ENCODE data around the gene ATP10A. TPM values are rescaled to one million over a fixed set of nuclear protein-coding genes. Genes with fewer than 3 reads are reported as not detected.

ATP10A gene
- total RNA-seq, 1 donor from 2014 or later = 0.22 TPM

GRCh38 chr15:25709437-25710159, 153.5 kb downstream of the ATP10A start:
- peaks cover 13% of the 10 kb centered on the region for H3K27me3 Mint-ChIP-seq (ENCODE audit: low read depth)
- no peak for TF ChIP-seq CTCF (IDR thresholded peaks at IDR 0.05; ENCODE audit: unreplicated experiment)
- no peak overlapping the region for H3K27ac Mint-ChIP-seq
- no peak overlapping the region for H3K4me3 Mint-ChIP-seq
- H3K4me1 Mint-ChIP-seq = no peaks in the 10 kb centered on the region
- DNase-seq (ENCODE audit: low spot score in 2 of 2, unreplicated experiment in 2 of 2) = no peak
- H3K36me3 Mint-ChIP-seq = no peaks in the 10 kb centered on the region
- no peaks in the 10 kb centered on the region for H3K9me3 Mint-ChIP-seq

GRCh38 chr15:25708391-25708790, 154.7 kb downstream of the ATP10A start:
- Mint-ChIP-seq H3K4me3 (no peak overlapping the region), H3K27ac (no peak overlapping the region), H3K9me3 (no peaks in the 10 kb centered on the region), H3K4me1 (no peaks in the 10 kb centered on the region), H3K27me3 (ENCODE audit: low read depth) (peaks cover 13% of the 10 kb centered on the region), H3K36me3 (no peaks in the 10 kb centered on the region)
- no peak for DNase-seq (ENCODE audit: low spot score in 2 of 2, unreplicated experiment in 2 of 2)
- TF ChIP-seq CTCF (IDR thresholded peaks at IDR 0.05; ENCODE audit: unreplicated experiment) = no peak

GRCh38 chr15:25707656-25708365, 155.3 kb downstream of the ATP10A start:
- Mint-ChIP-seq H3K9me3 (no peaks in the 10 kb centered on the region), H3K4me1 (no peaks in the 10 kb centered on the region), H3K27ac (no peak overlapping the region), H3K27me3 (ENCODE audit: low read depth) (peaks cover 13% of the 10 kb centered on the region), H3K4me3 (no peak overlapping the region), H3K36me3 (no peaks in the 10 kb centered on the region)
- no peak for DNase-seq (ENCODE audit: low spot score in 2 of 2, unreplicated experiment in 2 of 2)
- TF ChIP-seq CTCF (IDR thresholded peaks at IDR 0.05; ENCODE audit: unreplicated experiment) = no peak

- no peak for DNase-seq (ENCODE audit: low spot score in 2 of 2, unreplicated experiment in 2 of 2)
- H3K4me3 Mint-ChIP-seq = no peak overlapping the region
- peaks cover 13% of the 10 kb centered on the region for H3K27me3 Mint-ChIP-seq (ENCODE audit: low read depth)
- no peaks in the 10 kb centered on the region for H3K4me1 Mint-ChIP-seq
- TF ChIP-seq CTCF (IDR thresholded peaks at IDR 0.05; ENCODE audit: unreplicated experiment) = no peak
- no peak overlapping the region for H3K27ac Mint-ChIP-seq
- H3K9me3 Mint-ChIP-seq = no peaks in the 10 kb centered on the region
- H3K36me3 Mint-ChIP-seq = no peaks in the 10 kb centered on the region
Measured at GRCh38 chr15:25706176-25706955, 156.8 kb downstream of the ATP10A start.

- H3K9me3 Mint-ChIP-seq = no peaks in the 10 kb centered on the region
- no peak overlapping the region for H3K27ac Mint-ChIP-seq
- TF ChIP-seq CTCF (IDR thresholded peaks at IDR 0.05; ENCODE audit: unreplicated experiment) = no peak
- H3K4me3 Mint-ChIP-seq = no peak overlapping the region
- no peaks in the 10 kb centered on the region for H3K36me3 Mint-ChIP-seq
- H3K27me3 Mint-ChIP-seq (ENCODE audit: low read depth) = peaks cover 13% of the 10 kb centered on the region
- no peaks in the 10 kb centered on the region for H3K4me1 Mint-ChIP-seq
- no peak for DNase-seq (ENCODE audit: low spot score in 2 of 2, unreplicated experiment in 2 of 2)
Measured at GRCh38 chr15:25705433-25706115, 157.6 kb downstream of the ATP10A start.

All from mesothelial cell of epicardium (in vitro differentiated cells).